Measurements from ENCODE around the gene MLPH. TPM values are rescaled to one million over a fixed set of nuclear protein-coding genes. Genes with fewer than 3 reads are reported as not detected.

Gene MLPH
- total and polyA plus RNA-seq, 7 donors, result 0.91 to 7.8 (median 2.4) TPM

DNA sequence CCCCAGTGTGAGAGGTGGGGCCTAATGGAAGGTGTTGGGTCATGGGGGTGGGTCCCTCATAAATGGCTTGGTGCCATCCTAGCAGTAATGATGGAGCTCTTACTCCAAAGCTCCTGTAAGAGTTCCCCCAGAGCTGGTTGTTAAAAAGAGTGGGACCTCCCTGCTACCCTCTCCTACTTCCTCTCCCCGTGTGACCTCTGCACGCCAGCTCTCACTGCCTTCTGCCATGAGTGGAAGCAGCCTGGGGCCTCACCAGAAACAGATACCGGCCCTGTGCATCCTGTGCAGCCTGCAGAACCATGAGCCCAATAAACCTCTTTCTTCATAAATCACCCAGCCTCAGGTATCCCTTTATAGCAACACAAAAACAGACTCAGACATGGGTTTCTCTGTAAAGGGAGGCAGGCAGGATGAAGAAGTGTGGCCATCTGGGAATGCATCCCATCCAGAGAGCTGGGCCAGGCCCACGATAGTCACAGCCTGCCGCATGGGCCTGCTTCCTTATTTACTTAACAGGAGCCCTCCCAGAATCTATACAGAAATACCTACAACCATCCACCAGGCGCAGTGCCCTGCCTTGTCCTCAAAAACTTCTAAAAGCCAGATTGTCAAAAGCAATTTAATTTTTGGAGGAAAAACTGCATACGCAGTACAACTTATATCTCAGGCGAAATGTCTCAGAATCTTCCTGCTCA is 86.8 kb downstream of the MLPH start:
- intact Hi-C loops (cut with DNase I), result loop anchor here in 1 of 2 donors (2.0 kb wide), 1 partner anchor 481 kb away; no protein-coding TSS in a partner anchor
- H3K27ac ChIP-seq, result no peak overlapping the region
- H3K36me3 ChIP-seq (ENCODE audit: insufficient read depth in 1 of 2, low read depth in 1 of 2), result no peaks in the 10 kb centered on the region
- no peaks in the 10 kb centered on the region for H3K27me3 ChIP-seq (ENCODE audit: insufficient read depth in 3 of 3, low read length in 2 of 3)
- H3K4me3 ChIP-seq, result no peak overlapping the region
- 89 to 93% (median 90%) methylated on average over 8 of the region's 8 CpGs for WGBS, 3 donors
- TF ChIP-seq, protein P1, sequence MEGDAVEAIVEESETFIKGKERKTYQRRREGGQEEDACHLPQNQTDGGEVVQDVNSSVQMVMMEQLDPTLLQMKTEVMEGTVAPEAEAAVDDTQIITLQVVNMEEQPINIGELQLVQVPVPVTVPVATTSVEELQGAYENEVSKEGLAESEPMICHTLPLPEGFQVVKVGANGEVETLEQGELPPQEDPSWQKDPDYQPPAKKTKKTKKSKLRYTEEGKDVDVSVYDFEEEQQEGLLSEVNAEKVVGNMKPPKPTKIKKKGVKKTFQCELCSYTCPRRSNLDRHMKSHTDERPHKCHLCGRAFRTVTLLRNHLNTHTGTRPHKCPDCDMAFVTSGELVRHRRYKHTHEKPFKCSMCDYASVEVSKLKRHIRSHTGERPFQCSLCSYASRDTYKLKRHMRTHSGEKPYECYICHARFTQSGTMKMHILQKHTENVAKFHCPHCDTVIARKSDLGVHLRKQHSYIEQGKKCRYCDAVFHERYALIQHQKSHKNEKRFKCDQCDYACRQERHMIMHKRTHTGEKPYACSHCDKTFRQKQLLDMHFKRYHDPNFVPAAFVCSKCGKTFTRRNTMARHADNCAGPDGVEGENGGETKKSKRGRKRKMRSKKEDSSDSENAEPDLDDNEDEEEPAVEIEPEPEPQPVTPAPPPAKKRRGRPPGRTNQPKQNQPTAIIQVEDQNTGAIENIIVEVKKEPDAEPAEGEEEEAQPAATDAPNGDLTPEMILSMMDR (IDR thresholded peaks at IDR 0.05), result no peak
- peaks cover 3% of the 10 kb centered on the region for H3K4me1 ChIP-seq
- ATAC-seq, result no peak
- no peaks in the 10 kb centered on the region for H3K9me3 ChIP-seq
- DNase-seq, result no peak

DNA sequence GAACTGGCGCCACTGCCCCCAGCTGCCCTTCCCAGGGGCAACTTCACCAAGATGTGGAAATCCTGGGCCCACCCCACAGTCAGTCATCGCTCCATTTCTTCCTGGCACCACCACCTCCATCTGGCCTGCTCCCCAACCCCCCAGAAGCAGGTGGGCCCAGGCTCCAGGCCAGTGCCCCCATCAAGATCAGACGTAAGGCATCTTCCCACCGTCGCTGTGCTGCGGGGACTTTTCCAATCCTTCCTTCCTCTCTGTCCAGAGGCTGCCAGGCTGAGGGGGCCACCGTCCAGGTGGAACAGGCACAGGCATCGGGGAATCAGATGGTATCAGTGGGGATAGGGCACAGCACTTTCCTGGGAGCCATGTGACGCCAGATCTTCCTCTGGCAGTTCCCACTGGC is 87.4 kb downstream of the MLPH start:
- H3K27ac ChIP-seq, result no peak overlapping the region
- H3K27me3 ChIP-seq (ENCODE audit: insufficient read depth in 3 of 3, low read length in 2 of 3), result no peaks in the 10 kb centered on the region
- intact Hi-C loops (cut with DNase I), result no loop called here
- WGBS, 3 donors, result 79 to 89% (median 88%) methylated on average over 9 of the region's 9 CpGs
- no peak for ATAC-seq
- H3K4me1 ChIP-seq, result peaks cover 3% of the 10 kb centered on the region
- no peak for DNase-seq
- no peaks in the 10 kb centered on the region for H3K9me3 ChIP-seq
- no peak overlapping the region for H3K4me3 ChIP-seq
- TF ChIP-seq, protein P1 (IDR thresholded peaks at IDR 0.05), result no peak
- H3K36me3 ChIP-seq (ENCODE audit: insufficient read depth in 1 of 2, low read depth in 1 of 2), result no peaks in the 10 kb centered on the region

DNA sequence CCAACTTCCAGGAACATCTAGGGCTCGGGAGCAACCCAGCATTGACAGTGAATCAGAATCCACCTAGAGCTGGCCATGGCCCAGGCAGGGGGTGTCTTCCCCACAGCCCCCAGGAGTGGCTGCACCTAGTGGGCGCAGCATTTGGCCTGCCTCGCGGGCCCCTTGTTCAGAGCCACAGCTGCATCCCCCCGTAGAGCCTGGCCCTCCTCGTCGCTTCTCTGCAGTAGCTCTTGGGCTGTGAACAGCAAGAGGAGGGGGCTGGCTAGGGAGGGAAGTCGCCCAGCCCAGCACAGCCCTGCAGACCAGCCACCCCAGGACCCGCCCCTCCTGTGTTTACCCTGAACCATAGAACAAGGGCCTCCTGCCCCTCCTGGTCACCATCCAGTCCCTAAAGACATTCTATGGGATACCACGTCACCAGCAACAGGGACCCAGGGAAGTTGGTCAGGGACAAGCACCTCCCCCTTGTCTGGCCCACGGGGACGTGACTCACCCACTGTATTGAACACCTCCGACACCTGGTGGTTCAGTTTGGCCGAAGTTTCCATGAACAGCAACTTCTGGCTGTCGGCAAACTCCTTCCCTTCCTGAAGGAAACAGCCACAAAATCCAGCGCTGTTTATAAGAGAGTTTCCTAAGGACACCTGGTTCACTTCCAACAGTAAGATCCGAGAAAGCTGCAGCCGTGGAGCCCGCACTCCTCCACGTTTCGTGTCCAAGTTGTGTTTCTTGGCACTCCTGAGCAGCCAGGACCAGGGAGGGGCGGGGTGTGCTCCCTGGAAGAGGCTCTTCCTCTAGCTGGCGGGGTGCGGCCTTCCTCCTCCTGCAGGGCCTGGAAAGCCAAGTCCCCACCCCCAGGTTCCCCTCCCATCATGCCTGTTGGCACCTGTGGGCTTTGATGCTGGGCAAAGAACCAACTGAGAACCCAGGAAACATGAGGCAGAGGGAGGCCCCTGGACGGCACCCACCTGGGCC is 88.1 kb downstream of the MLPH start:
- H3K27ac ChIP-seq, result no peak overlapping the region
- ATAC-seq (no peak), DNase-seq (no peak)
- H3K9me3 ChIP-seq, result no peaks in the 10 kb centered on the region
- peaks cover 3% of the 10 kb centered on the region for H3K4me1 ChIP-seq
- no peaks in the 10 kb centered on the region for H3K36me3 ChIP-seq (ENCODE audit: insufficient read depth in 1 of 2, low read depth in 1 of 2)
- WGBS, 3 donors, result 61 to 76% (median 71%) methylated on average over 24 to 25 of the region's 25 CpGs
- intact Hi-C loops (cut with DNase I), result no loop called here
- H3K4me3 ChIP-seq, result no peak overlapping the region
- no peaks in the 10 kb centered on the region for H3K27me3 ChIP-seq (ENCODE audit: insufficient read depth in 3 of 3, low read length in 2 of 3)
- TF ChIP-seq, protein P1 (IDR thresholded peaks at IDR 0.05), result no peak

DNA sequence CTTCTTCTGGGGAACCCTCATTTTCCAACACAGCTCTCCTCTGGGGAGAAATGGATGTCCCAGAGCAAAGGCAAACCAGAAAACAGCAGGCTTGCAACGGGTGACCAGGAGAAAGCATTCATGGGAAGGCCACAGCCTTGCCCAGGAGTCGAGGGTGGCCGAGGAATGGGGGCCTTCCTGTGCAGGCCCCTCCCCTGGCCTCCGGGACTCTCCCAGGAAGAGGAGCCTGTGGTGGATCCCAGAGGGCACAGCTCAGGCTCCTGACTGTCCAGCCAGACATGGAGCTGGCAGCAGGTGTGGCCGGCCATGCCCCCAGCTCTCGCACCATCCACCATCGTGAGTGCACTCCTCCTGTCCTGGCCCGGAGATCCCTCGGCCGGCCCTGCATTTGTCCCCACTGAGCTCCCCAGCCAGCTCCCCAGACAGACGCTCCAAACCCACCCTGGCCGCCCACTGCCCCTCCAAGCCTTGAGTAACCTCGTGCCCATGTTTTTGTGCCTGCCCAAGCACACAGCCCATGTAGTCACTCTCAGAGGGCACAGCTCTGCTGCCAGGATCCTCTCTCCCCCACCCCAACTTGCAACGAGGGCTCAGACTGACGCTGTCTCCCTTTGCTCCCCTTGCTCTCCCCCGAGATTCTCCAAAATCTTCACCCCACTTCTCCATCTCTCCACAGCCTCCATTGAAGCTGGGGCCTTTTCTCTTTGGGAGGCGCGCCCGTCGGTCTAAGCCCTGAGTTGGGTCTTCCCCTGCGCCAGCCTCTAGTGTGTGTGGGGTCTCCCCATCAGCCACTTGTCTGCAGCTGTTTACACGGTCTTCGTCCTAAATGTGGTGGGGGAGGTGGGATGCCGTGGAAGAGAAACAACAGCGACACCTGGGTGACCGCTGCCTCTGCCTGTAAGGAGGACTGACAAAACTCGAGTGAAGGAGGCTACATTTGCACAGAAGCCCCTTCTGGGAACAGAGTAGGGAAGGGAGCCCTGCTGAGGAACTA is 89.1 kb downstream of the MLPH start:
- Histone ChIP-seq H3K27ac (no peak overlapping the region), H3K36me3 (ENCODE audit: insufficient read depth in 1 of 2, low read depth in 1 of 2) (no peaks in the 10 kb centered on the region), H3K4me3 (no peak overlapping the region), H3K4me1 (peaks cover 3% of the 10 kb centered on the region), H3K9me3 (no peaks in the 10 kb centered on the region), H3K27me3 (ENCODE audit: insufficient read depth in 3 of 3, low read length in 2 of 3) (no peaks in the 10 kb centered on the region)
- WGBS, 3 donors, result 81 to 87% (median 85%) methylated on average over 25 to 27 of the region's 27 CpGs
- no peak for DNase-seq
- ATAC-seq, result no peak
- TF ChIP-seq, protein P1 (IDR thresholded peaks at IDR 0.05), result no peak
- intact Hi-C loops (cut with DNase I), result no loop called here

All from psoas muscle (tissue), 8 donors.